GM20431 (cell line): Measurements from ENCODE around the gene CRYBA2.

ENCODE experiments used
- in situ Hi-C: fragments of 300-500 bp; cut with MseI, MboI; formaldehyde crosslinking; loops from one replicate; pipeline ENCODE4 v1.15.0; 2020; ENCODE audit warnings: low sequenced_read_pairs; ENCODE audit not compliant: unreplicated experiment

CRYBA2 gene, protein sequence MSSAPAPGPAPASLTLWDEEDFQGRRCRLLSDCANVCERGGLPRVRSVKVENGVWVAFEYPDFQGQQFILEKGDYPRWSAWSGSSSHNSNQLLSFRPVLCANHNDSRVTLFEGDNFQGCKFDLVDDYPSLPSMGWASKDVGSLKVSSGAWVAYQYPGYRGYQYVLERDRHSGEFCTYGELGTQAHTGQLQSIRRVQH

DNA sequence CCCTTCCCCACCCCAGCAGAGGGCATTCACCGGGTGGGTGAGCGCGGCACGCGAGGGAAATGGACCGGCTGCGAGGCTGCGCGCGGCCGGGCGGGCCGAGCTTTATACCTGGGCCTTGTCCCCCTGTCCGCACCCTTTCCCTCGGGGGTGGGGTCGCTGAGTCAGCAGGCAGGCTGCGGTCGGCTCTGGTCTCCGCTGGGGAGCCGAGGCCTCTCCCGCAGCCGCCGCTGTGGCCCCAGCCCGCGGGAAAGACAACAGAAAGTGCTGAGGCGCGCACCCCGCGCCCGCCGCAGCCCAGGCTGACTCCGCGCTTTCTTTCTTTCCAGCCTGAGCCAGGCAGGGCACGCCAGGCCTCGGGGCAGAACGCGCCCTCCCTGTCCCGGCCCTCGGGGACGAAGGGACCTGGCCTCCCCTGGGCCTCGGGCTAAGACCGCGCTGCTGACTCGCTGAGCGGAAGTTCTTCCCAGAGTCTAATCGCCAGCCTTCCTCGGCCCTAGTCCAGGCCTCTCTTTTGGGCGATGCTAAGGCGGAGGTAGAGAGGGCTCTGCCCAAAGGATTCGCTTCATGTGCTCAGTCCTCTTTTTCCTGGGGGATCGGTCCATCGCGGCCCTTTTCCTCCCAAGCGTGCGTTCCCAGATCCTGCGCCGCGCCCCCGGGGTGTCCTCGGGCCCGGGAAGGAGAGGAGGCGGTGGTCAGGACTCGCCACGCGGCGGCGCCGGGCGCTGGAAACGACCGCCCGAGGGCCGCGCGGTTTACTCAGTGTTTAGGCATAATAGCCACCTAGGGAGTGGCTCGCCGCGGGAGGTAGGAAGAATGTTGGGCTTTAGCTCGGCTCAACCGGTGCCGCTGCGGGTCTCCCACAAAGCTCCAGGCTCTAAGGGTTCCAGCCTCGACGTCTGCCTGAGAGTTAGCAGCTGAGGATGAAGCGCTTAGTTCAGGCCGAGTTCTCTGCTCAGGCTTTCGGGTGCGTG lies at the start of gene CRYBA2:
CRYBA2 (minus strand) TSS at position 78 of the 971 bp plus-strand sequence. CDS start 246 bp downstream, outside the sequence.
- in situ Hi-C loops, result no loop called here

DNA sequence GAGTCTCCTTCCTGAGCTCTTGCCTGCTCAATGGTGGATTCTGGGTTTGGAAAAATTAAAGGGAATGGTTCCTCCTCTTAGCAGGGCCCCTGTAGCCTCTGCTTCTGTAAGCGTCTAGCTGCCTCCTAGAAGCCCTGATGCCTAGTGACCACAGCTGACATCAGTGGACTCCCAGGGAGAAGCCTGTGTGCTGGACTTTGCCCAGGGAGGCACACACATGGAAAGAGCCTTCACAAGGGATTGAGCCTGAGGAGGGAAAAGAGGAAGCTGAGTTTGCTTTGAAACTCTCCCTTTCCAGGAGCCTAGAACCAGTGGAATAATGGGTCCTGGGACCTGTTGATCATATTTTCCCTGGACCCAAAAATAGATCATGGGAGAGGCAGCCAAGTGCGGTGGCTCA lies 49.5 kb upstream of the CRYBA2 start:
- in situ Hi-C loops, result no loop called here

DNA sequence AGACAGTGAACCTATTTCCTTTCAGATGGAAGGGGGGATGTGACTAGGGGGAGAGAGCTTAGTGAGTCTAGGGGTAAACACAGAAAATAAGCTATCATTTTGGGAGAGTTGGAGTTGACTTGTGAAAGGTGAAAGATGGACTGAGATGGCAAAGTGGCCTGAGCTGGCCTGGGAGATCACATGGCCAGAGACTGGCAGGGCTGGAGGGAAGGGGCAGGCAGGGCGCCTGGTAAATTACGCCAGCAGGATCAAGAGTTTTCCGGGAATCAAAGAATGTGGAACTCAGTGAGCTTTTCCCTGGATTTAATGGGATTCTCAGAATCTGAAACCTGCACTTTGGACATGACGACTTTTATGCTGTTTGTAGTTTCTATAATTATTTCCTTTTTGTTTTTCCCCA lies 48.9 kb upstream of the CRYBA2 start:
- in situ Hi-C loops, result no loop called here

DNA sequence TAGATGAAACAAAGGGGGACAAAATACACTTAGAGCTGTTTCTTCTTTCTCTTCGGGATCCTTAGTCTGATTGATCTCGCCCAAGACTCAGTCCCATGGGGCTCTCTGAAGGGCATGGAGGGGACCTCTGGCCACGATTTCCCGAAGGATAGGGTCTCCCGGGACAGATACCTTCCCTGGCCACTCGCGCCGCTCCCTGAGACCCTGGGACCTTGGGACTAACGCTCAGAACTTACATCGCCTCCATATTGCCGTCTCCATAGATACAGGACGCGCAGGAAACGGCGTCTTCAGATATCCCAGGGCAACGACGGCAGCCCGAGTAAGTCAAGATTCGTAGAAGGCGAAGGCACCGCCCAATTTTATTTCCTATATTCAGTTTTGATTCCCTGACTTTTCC lies 48.0 kb upstream of the CRYBA2 start, which contains the start of gene CFAP65:
CFAP65 (minus strand) TSS at position 265 of the 400 bp plus-strand sequence. CDS start 2,468 bp downstream, outside the sequence.
- in situ Hi-C loops, result no loop called here

DNA sequence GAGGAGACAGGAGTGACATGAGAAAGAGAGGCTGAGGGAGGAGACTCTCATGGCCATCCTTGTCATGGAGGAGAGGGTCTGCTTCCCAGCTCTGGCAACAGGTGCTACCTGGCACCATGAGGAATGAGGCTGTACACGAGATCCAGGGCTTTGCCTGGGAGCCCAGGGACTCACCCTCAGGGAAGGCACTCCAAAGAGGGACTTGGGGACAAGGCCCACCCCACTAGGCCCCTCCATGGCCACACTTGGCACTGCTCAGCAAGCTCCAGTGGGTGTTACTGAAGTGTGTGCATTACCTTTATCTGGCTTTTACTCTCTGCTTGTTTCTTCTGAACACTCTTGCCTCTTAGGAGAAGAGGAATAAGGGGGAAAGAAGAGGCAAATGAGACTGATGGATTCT lies 45.4 kb upstream of the CRYBA2 start:
- in situ Hi-C loops, result no loop called here

DNA sequence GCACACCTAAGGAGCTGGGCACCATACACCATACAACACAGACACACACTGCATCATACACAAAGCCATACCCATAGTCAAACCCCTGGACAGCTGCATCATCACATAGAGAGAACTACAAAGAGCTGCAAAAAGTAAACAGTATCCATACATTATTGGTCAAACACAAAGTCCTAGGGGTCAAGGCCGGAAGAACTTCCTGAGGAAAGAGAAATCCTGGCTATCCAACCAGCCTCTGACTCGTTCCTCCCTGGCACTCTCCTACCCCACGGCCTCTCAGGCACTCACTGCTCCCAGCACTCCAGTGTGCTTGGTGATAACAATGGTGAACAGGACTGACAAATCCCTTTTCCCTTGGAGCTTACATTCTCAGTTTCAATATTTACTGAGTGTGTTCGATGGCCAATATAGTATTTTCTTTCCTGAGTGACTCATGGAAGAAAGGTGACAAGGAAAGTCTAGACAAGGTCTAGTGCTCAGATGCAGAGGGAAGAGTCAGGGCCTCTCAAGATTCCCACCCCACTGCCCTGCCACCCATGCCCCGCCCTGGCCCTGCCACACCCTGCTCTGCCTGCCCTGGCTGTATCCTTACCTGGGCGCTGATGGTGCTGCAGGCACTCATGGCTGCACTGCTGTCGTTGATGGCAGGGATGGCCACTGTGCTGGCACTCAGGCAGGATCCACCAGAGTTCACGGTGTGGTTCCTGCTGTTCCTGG lies 44.7 kb upstream of the CRYBA2 start:
- in situ Hi-C loops, result no loop called here

DNA sequence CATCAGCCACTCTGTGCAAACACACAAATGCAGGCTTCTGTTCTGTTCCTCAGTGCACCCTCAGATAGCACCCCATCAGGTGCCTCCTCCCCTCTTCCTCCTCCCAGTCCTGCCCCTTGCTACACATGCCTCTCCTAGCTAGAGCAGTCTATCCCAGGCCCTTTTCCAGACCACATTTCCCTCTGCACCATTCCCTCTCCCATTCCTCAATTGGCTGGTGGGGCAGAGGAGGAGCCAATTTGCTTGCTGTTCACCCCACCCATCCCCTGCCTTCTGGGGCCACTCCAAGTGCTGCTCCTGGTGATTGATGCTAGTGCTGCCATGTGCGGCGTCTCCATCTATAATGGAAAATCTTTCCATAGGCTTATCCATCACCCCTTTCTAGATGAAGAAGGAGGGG lies 42.7 kb upstream of the CRYBA2 start:
- in situ Hi-C loops, result no loop called here

DNA sequence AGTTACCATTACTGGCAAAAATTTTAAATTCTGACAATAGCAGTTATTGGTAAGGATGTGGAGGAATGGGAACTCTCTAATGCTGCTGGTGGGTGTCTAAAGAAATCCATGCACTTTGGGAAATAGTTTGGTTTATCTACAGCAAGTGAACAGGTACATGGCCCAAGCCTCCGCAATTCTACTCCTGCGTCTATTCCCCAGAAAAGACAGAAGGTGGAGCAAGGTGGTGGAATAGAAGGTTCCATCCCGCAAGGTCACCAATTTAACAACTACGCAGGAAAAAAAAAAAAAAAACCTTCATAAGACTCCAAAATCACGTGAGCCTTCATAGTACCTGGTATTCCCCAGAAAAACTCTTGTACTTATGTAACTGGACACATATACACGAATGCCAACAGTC lies 41.6 kb upstream of the CRYBA2 start:
- in situ Hi-C loops, result no loop called here

DNA sequence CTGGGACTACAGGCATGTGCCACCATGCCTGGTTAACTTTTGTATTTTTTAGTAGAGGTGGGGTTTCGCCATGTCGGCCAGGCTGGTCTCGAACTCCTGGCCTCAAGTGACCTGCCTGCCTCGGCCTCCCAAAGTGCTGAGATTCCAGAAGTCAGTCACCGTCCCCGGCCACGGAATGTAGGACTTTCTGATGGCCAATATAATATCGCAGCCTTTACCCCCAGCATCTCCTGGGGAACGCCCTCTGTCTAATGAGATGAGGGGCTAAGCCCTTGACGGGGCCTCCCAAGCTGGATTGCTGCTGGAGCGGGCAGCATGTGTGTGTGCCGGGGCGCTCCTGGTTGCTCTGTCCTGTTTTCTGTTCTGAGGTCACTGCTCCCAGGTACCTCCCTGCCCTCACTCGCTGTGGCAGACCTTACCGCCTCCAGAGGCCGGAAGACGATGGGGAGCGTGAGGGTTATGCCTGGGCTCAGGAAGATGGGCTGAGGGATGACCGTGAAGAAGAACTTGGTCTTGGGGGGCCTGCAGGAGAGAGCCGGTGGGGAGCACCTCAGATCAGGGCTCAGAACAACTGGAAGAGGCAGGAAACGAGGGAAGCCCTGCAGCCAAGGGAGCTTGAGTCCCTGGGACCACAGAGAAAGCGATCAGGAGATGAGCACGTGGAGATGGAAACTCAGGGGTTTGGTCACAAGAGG lies 39.0 kb upstream of the CRYBA2 start:
- in situ Hi-C loops, result no loop called here

DNA sequence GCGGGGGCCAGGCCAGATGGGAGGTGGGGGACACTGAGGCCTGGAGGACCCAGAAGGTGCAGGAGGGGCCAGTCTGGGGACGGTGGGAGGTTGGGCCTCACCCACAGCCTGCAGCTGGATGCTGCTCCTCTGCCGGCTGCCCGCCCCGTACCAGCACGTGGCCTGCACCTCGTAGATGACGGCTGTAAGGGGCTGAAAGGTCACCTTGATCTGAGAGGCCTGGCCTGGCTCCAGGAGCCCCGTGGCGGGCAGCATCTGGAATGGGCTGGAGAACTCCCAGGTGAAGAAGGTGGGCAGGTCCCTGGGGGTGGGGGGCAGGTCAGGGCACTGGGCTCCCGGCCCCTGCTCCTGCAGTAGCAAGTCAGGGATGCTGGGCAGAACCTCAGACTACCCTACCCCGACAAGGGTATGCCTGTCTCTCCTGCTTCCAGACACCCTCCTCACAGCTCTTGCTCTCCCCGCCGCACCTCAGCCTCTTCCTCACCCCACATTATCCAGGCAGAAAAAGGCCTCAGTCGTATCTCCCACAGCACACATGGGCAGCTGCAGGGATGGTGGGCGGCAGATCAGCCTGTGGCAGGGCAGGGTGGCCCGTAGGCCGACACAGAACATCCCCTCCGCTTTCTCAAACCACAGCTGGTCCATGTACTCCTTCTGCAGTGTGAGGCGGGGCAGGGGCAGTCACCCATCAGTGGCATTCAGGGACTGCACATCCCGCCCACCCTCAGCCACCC lies 38.0 kb upstream of the CRYBA2 start:
- in situ Hi-C loops, result no loop called here

DNA sequence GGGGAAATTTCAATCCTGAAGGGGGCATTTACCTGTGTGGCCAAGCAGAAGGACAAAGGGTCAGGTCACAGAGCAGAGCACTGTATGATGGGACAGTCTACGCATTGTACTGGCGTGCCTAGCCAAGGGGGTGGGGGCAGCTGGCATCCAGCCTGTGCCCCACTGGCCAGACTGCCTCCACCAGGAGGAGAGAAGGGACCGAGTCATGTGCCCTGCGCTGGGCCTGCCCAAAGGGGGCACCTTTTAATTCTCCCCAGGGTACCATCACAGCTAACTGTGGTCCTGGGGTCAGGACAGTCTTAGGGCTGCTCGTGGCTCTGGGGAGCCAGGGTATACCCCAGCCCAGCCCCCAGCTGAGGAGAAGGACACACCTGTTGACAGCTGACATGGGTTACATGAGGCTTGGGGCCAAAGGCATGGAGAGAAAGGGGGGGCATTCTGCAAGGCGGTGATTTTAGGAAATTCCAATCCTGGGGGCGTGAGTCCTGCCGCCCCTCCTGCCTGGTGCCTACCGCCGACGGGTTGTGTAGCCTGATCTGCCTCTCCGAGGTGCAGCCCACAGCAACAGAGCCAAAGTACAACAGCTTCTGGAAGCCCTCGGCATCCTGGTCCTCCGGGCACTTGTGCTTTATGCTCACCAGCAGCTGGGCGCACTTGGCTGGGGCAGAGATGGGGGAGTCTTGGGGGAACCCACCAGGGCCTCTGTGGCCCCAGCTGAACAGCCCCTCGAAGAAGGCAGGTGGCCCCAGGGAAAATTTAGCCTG lies 37.1 kb upstream of the CRYBA2 start:
- in situ Hi-C loops, result no loop called here

DNA sequence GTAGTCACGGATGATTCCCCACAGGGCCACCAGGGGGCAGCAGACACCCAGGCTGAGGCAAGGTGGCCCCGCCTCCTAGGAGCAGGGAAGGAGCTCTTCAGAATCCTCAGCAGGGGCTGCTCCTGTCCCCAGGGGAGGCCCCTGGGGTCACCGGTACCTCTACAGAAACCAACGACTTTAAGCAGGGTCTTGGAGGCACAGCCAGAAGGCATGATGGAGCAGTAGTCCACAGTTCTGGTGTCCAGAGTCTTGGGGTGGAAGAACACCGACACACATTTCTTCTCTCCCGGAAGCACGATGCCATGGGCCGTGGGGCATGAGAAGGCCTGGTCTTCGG lies 36.6 kb upstream of the CRYBA2 start:
- in situ Hi-C loops, result no loop called here

DNA sequence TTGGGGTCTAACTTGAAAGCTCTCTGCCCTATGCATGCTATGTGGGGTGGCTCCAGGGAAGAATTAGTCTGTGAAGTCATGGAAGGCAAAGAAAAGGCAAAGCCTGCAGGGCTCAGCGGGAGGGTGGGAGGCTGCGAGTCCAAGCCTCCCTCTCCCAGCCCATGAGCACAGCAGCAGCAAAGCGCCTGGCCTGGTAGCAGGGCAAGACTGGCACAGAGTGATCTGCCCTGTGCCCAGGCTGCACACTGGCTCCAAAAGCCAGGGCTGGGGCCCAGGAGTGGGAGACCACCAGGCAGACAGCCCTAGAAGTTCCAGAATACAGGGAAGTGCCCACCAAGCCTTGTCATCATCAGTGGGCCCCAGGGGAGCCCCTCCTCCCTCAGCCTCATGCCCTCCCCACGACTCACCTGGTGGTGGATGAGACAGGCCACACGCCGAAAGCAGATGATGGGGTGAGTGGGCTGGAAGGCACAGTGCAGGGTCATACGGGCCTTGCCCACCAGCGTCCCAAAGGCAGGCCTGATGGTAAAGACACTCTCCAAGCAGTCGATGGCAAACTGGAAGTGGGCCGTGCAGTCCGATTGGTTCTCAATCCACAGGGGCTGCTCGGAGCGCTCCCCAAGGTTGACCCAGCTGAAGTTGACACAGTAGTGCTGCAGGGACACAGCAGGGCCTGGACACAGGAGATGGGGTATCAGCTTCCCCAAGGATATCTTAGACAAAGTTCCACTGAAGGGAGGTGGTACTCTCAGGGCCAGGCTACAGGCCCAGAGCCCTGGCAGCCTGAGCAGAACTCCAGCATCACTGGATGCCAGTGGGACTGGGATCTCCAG lies 36.0 kb upstream of the CRYBA2 start:
- in situ Hi-C loops, result no loop called here

DNA sequence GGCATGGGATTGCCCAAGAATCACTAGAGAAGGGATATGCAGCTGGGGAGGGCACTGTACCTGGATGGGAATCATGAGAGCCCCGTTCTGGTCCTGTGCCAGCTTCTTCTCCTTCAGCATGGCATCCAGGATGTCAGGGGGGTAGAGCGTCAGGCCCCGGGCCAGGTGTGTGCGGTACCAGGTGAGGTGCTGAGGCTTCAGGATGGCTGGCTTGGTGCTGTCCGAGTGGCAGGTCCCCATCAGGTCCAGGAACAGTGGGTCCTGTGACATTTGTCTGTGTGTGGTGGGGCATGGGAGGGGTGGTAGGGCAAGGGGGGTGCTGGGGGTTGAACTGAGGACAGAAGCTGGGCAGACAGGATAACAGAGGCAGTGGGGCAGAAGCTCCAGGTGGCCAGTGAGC lies 34.9 kb upstream of the CRYBA2 start:
- in situ Hi-C loops, result no loop called here

DNA sequence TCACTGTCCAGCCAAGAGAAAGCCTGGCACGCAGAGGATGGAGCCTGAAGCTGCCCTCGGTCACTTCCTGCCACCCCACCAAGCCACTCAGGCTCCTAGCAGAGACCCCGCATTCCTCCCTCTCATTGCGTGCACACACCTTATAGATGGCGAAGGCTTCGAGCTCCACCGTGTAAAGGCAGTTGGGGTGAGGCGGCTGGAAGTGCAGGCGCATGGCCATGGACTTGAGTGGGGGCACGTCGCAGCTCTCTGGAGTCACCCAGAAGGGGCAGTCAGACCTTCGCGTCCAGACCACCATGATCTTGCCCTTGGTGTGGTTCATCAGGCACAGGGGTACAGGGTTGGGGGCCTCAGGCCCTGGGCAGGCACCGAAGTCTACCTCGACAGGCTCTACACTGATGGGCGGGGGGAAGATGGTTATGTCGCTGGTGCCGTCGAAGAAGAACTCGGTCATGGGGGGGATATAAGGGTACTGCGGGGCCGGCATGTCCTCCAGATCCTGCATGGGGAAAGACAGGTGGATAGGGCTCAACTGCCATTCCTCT lies 34.4 kb upstream of the CRYBA2 start:
- in situ Hi-C loops, result no loop called here

DNA sequence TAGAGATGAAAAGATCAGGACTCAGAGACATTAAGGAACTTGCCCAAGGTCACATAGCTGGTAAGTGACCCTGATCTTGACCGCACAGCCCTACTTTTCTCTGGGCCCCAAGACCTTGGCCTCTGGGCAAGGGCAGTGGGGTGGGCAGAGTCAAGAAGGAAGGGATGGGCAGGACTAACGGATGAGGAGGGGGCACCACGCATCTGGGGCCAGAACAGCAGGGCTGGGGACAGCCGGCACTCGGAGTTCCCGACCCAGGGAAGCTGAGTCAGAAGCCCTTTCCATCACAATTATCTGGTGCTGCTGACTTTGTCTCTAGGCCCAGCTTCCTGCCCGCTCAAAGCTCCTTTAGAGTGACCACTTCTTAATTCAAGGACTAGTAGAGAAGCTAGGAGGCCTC lies 33.7 kb upstream of the CRYBA2 start:
- in situ Hi-C loops, result no loop called here

DNA sequence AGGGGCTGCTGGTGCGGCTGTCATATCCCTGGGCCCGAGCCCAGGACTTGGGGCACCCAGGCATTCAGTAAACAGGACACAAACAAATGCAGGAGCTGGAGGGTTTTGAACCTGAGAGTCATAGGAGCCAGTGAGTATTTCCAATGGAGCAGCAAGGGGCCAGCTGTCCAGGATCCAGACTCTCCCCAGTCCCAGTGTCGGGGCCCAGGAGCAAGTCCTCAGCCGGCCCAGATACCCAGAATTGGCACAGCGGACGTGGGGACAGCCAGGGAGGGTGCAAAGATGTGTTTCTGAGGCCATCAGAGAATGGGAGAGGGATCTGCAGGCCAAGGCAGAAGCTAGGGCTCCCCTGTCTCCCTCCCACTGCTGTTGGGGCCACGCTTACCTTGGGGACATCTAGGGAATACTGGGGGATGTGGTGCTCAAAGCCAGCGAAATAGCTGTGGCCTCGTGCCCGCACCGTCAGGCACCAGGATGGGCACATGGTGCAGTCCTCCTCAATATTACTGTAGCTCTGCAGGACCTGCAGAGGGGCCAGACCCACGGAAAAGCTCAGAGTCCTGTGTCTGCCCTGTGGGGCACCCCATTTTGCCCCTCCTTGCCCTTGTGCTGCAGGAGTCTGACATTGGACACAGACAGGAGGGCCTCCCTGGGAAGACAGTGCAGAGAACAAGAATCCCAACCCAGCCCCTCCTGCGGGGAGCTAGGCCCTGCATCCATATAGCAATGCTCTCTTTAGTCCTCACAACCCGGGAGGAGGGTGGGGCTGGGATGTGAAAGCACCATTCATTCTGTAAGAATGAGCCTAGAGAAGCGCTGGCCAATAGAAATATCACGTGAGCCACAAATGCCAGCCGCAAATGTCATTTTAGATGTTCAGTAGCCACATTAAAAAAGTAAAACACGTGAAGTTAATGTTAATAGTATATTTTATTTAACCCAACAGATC lies 32.7 kb upstream of the CRYBA2 start:
- in situ Hi-C loops, result no loop called here
